Peyer's patch (tissue), 4 donors: ENCODE results near the gene MAML1.

ENCODE experiments used
- POLR2A ChIP-seq, 2 donors: fragments of 450-650 bp; IDR thresholded peaks; one replicate each; pipeline ENCODE4 v1.5.1; 2017; ENCODE audit warnings: antibody characterized with exemption in 2 of 2, mild to moderate bottlenecking in 2 of 2, moderate library complexity in 2 of 2
- TF ChIP-seq, protein P1 (sequence below), 6 experiments: fragments of 450-650 bp in 4 of 6; fragments of 200-600 bp in 2 of 6; sonication (generic) in 1 of 6; IDR thresholded peaks; one replicate each; pipeline ENCODE4 v1.5.1; 2017 to 2019; ENCODE audit warnings: antibody characterized with exemption in 6 of 6, mild to moderate bottlenecking in 3 of 6, moderate library complexity in 1 of 6

- TF ChIP-seq, protein P1, sequence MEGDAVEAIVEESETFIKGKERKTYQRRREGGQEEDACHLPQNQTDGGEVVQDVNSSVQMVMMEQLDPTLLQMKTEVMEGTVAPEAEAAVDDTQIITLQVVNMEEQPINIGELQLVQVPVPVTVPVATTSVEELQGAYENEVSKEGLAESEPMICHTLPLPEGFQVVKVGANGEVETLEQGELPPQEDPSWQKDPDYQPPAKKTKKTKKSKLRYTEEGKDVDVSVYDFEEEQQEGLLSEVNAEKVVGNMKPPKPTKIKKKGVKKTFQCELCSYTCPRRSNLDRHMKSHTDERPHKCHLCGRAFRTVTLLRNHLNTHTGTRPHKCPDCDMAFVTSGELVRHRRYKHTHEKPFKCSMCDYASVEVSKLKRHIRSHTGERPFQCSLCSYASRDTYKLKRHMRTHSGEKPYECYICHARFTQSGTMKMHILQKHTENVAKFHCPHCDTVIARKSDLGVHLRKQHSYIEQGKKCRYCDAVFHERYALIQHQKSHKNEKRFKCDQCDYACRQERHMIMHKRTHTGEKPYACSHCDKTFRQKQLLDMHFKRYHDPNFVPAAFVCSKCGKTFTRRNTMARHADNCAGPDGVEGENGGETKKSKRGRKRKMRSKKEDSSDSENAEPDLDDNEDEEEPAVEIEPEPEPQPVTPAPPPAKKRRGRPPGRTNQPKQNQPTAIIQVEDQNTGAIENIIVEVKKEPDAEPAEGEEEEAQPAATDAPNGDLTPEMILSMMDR (IDR thresholded peaks at IDR 0.05): peak in 2 of 6 experiments; percentile 10 to 11
- TF ChIP-seq POLR2A (IDR thresholded peaks at IDR 0.05): peak; percentile 95 to 97
Observed at GRCh38 chr5:179821298-179822058, 88.9 kb downstream of the MAML1 start.
